ENCODE results near the gene TMEM126A.
"Not testable (repeated sequence)": the region's sequence is repeated elsewhere in the genome, so short reads cannot be mapped to it uniquely, and the experiment has no call there.

Gene TMEM126A

DNA sequence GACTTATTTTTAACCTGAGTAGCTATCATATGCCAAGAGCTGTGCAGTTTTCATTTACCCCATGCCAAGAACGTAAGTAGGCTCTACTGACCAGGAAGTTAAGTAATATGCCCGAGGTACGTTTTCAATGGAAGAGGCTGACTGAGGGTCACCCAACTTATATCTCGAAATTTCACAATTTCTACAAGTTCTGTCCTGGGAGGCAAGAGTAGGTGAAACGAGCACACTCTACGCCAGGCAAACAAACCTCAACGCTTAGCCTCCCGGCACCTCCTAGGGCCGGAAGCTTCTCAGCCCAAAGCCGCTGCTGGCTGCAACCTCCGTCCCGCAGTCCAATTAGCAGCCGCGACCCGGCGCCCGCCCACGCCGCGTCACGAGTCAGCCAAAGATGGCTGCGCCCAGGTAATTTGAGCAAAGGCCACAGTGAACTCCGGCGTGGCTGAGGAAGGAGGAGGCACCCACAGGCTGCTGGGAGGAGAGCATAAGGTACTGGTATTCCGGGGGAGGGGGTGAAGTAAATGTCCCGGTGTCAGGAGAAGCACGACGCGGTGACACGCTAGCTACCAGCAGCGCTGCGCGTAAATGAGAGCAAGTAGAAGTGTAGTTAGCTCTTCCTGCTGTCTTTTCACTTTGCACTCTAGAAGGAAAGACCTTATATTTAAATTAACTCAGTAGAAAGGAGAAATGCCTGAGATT is at the start of gene TMEM126A:
Gene TMEM126A (plus strand): TSS at position 364 of the 696 bp plus-strand sequence. CDS start 2,289 bp downstream, outside the sequence.
- TF ChIP-seq, protein P1, sequence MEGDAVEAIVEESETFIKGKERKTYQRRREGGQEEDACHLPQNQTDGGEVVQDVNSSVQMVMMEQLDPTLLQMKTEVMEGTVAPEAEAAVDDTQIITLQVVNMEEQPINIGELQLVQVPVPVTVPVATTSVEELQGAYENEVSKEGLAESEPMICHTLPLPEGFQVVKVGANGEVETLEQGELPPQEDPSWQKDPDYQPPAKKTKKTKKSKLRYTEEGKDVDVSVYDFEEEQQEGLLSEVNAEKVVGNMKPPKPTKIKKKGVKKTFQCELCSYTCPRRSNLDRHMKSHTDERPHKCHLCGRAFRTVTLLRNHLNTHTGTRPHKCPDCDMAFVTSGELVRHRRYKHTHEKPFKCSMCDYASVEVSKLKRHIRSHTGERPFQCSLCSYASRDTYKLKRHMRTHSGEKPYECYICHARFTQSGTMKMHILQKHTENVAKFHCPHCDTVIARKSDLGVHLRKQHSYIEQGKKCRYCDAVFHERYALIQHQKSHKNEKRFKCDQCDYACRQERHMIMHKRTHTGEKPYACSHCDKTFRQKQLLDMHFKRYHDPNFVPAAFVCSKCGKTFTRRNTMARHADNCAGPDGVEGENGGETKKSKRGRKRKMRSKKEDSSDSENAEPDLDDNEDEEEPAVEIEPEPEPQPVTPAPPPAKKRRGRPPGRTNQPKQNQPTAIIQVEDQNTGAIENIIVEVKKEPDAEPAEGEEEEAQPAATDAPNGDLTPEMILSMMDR (IDR thresholded peaks at IDR 0.05; ENCODE audit: low read depth, low read length), result no peak
- DNase-seq (ENCODE audit: extremely low read depth, low read depth), result no peak

DNA sequence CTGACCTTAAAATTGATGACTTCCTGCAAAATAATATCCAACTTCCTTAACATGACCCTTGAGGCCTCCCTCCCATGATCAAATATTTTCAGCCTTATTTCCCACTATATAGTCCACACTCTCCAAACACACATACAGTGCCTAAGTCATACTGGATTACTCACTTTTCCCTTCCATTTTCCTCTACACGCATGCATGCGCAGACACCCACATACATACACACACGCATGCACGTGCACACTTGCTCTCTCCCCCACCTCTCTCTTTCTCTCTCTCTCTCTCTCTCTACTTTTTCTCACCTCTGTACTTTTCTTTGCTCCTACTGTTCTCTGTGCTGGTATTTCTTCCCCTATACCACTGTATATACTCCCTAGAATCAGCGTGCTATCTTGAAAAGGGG is 48.7 kb upstream of the TMEM126A start:
- TF ChIP-seq, protein P1 (IDR thresholded peaks at IDR 0.05; ENCODE audit: low read depth, low read length), result no peak
- DNase-seq (ENCODE audit: extremely low read depth, low read depth), result no peak

DNA sequence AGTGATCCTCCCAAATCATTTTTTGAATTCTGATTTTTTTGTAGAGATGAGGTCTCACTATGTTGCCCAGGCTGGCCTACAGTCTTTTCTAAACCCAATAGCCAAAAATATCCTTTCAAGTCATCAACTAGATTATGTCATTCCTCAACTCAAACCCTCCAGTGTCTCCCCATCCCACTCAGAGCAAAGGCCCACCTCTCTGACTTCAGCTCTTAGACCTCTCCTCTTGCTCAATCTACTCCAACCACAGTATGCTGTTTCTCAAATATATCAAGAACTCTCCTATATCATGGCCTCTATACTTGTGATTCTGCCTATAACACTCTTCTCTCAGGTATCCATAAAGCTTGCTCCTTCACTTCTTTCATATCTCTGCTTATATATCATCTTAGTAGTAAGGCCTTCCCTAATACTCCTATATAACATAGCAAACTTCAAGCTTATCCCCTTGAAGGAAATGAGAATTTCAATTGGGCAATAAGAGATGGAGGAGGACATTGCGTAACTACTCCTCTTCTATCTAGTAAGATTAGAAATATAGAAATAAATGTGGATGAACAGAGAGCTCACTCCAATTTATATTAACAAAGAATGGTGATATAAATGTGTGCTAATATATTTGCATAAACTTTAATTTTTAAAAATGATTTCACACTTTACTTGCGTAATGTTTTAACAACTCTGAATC is 45.1 kb upstream of the TMEM126A start:
- DNase-seq (ENCODE audit: extremely low read depth, low read depth), result no peak
- TF ChIP-seq, protein P1 (IDR thresholded peaks at IDR 0.05; ENCODE audit: low read depth, low read length), result no peak

DNA sequence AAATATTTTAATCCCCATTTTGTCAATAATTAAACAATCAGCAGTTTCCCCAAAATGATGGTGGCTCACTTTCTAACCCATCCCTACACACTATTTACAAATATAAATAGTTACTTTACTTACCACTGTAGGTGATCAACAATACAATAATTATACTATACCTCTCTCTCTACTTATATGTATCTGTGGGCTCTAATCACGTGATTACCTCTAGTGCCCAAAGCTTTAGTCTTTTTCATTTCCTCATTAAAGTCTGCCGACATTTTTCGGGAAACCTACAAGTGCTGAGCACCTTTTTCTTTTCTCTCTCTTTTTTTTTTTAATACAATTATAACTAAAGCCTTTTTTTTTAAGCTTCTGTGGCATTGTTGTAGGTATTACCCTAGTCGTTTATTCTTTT is 44.5 kb upstream of the TMEM126A start:
- TF ChIP-seq, protein P1 (IDR thresholded peaks at IDR 0.05; ENCODE audit: low read depth, low read length), result no peak
- no peak for DNase-seq (ENCODE audit: extremely low read depth, low read depth)

DNA sequence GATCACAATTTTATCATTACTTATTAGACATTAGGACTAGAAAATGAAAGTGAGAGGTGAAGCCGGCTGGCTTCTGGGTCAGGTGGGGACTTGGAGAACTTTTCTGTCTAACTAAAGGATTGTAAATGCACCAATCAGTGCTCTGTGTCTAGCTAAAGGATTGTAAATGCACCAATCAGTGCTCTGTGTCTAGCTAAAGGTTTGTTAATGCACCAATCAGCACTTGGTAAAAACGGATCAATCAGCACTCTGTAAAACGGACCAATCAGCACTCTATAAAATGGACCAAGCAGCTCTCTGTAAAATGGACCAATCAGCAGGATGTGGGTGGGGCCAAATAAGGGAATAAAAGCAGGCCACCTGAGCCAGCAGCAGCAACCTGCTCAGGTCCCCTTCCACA is 41.5 kb upstream of the TMEM126A start:
- DNase-seq (ENCODE audit: extremely low read depth, low read depth), result not testable (repeated sequence)

DNA sequence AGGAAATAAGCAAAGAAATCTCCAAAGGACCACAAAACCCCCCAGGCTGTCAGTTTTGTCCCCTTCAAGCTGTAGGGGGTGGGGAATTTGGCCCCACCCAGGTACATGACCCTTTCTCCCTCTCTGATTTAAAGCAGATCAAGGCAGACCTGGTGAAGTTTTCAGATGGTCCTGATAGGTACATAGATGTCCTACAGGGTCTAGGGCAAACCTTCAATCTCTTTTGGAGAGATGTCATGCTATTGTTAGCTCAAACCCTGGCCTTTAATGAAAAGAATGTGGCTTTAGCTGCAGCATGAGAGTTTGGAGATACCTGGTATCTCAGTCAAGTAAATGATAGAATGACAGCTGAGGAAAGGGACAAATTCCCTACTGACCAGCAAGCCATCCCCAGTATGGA is 39.1 kb upstream of the TMEM126A start:
- not testable (repeated sequence) for DNase-seq (ENCODE audit: extremely low read depth, low read depth)

DNA sequence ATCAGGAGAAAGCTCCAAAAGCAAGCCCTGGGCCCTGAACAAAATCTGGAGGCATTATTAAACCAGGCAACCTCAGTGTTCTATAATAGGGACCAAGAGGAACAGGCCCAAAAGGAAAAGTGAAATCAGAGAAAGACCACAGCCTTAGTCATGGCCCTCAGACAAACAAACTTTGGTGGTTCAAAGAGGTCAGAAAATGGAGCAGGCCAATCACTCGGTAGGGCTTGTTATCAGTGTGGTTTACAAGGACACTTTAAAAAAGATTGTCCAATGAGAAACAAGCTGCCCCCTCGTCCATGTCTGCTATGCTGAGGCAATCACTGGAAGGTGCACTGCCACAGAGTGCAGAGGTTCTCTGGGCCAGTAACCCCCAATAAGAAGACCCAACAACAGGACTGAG is 38.5 kb upstream of the TMEM126A start:
- DNase-seq (ENCODE audit: extremely low read depth, low read depth), result not testable (repeated sequence)

DNA sequence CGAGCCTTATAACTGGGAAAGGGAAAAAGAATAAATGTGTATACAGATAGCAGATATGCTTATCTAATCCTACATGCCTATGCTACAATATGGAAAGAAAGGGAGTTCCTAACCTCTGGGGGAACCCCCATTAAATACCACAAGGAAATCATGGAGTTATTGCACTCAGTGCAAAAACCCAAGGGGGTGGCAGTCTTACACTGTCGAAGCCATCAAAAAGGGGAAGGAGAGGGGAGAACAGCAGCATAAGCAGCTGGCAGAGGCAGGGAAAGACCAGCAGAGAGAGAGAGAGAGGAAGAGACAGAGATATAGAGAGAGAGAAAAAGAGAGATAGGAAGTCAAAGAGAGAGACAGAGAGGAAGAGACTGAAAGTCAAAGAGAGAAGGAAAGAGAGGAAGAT is 36.1 kb upstream of the TMEM126A start:
- not testable (repeated sequence) for DNase-seq (ENCODE audit: extremely low read depth, low read depth)

DNA sequence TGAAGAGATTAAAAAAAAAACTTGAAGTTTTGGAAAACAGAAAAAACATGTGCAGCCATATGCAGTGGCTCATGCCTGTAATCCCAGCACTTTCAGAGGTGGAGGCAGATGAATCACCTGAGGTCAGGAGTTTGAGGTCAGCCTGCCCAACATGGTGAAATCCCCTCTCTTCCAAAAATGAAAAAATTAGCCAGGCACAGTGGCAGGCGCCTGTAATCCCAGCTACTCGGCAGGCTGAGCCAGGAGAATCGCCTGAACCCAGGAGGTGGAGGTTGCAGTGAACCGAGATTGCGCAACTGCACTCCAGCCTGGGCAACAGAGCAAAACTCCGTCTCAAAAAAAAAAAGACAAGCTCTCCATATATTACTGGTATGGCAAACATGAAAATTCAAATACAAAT is 28.3 kb upstream of the TMEM126A start:
- DNase-seq (ENCODE audit: extremely low read depth, low read depth), result no peak
- TF ChIP-seq, protein P1 (IDR thresholded peaks at IDR 0.05; ENCODE audit: low read depth, low read length), result no peak

Measured in AG09319 (cell line).